ENCODE data around the gene SUCO. TPM values are rescaled to one million over a fixed set of nuclear protein-coding genes. Genes with fewer than 3 reads are reported as not detected.

The SUCO gene
- total RNA-seq, 2 experiments from 2014 or later: 22.9 to 42.3 TPM

DNA sequence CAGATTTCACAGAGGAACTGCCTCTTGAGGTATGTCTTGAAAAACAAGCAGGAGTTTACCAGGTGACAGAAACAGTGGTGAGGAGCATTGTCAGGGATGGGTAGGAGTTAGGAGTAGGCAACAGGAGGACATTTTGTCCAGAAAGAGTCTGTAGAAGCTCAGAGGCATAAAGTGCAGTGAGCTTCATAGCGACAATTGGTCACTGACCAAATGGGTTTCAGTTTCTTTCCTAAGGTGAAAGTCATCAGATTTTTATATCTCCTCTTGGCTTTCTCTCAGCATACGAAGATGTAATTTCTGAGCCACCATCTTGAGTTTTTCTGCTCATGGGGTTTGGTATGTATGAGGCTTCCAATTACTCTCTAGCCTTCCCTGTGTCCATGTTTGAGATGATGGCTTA lies 96.7 kb downstream of the SUCO start:
- no peaks in the 10 kb centered on the region for H3K9me2 ChIP-seq (ENCODE audit: insufficient read depth, low read length)
- no peaks in the 10 kb centered on the region for H4K20me1 ChIP-seq (ENCODE audit: insufficient read depth, low read length)
- intact Hi-C loops (cut with micrococcal nuclease; ENCODE audit: unreplicated experiment): no loop called here
- POLR2A ChIA-PET: interaction anchor here (0.6 to 1.2 kb wide), 3 partner anchors 10 to 1137 kb away, joined by 3 to 4 read pairs (median 3); no protein-coding TSS in a partner anchor
- DNase-seq (ENCODE audit: low spot score): no peak
- H3K4me1 ChIP-seq (ENCODE audit: insufficient read depth, low read length, poor library complexity, severe bottlenecking): peaks cover 9% of the 10 kb centered on the region
- CTCF ChIA-PET (ENCODE audit: unreplicated experiment): no interaction called here
- no peaks in the 10 kb centered on the region for H3K36me3 ChIP-seq (ENCODE audit: insufficient read depth, low read length)
- H3K27ac ChIP-seq (ENCODE audit: low read depth, low read length, poor library complexity, severe bottlenecking): no peak overlapping the region
- no peak overlapping the region for H3K4me2 ChIP-seq (ENCODE audit: low read length)
- H3K4me3 ChIP-seq (ENCODE audit: low read depth, low read length, poor library complexity, severe bottlenecking): no peak overlapping the region
- TF ChIP-seq, protein P1, sequence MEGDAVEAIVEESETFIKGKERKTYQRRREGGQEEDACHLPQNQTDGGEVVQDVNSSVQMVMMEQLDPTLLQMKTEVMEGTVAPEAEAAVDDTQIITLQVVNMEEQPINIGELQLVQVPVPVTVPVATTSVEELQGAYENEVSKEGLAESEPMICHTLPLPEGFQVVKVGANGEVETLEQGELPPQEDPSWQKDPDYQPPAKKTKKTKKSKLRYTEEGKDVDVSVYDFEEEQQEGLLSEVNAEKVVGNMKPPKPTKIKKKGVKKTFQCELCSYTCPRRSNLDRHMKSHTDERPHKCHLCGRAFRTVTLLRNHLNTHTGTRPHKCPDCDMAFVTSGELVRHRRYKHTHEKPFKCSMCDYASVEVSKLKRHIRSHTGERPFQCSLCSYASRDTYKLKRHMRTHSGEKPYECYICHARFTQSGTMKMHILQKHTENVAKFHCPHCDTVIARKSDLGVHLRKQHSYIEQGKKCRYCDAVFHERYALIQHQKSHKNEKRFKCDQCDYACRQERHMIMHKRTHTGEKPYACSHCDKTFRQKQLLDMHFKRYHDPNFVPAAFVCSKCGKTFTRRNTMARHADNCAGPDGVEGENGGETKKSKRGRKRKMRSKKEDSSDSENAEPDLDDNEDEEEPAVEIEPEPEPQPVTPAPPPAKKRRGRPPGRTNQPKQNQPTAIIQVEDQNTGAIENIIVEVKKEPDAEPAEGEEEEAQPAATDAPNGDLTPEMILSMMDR (conservative IDR thresholded peaks at IDR 0.05; ENCODE audit: low read length): no peak
- TF ChIP-seq EZH2phosphoT487 (IDR thresholded peaks at IDR 0.05; ENCODE audit: borderline replicate concordance, low read depth, low read length): no peak
- no peak overlapping the region for H2AFZ ChIP-seq (ENCODE audit: low read length)
- no peaks in the 10 kb centered on the region for H3K9me3 ChIP-seq (ENCODE audit: low read length)
- no peaks in the 10 kb centered on the region for H3K79me2 ChIP-seq (ENCODE audit: insufficient read depth, low read depth, low read length)
- BruUV-seq (replicated peaks): no TSS peak

DNA sequence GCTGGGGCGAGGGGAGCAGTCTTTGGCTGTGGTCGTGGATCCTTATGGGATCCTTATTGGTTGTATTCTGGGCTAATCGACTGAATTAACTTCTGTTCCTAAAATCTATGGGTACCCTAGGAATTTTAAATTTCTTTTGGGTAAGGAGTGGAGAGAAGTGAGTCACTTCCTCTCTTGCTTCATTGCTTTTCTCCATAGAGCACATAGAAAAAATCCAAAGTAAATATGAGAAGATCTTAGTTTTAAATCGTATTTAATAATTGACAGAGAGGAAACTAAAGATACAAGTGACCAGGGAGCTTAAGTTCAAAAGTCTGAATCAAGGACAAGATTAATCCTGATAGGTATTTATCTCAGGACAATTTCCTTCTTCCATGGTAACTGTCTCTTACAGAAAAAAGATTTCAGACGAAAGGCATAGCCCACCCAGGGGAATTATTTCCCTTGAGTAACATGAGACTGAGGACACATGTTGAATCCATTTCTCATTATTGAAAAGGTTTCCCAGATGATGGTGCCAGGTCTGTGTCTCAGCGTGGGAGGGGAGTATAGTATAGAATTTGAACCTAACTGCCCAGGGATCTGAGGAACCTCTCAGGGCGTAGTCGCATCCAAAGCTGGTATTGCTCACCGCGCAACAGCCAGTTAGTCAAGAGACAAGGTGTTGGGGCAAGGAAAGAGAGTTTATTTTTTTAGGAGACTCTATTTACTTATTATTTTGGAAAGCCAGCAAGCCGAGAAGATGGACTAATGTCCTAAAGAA lies 97.3 kb downstream of the SUCO start:
- no peak overlapping the region for H3K27ac ChIP-seq (ENCODE audit: low read depth, low read length, poor library complexity, severe bottlenecking)
- H3K4me2 ChIP-seq (ENCODE audit: low read length): no peak overlapping the region
- H4K20me1 ChIP-seq (ENCODE audit: insufficient read depth, low read length): no peaks in the 10 kb centered on the region
- H3K79me2 ChIP-seq (ENCODE audit: insufficient read depth, low read depth, low read length): no peaks in the 10 kb centered on the region
- no peaks in the 10 kb centered on the region for H3K36me3 ChIP-seq (ENCODE audit: insufficient read depth, low read length)
- no peaks in the 10 kb centered on the region for H3K9me2 ChIP-seq (ENCODE audit: insufficient read depth, low read length)
- no peak overlapping the region for H2AFZ ChIP-seq (ENCODE audit: low read length)
- ChIA-PET CTCF (ENCODE audit: unreplicated experiment) (no interaction called here), POLR2A (interaction anchor here (0.6 to 1.2 kb wide), 3 partner anchors 9 to 1136 kb away, joined by 3 to 4 read pairs (median 3); no protein-coding TSS in a partner anchor)
- no peak overlapping the region for H3K4me3 ChIP-seq (ENCODE audit: low read depth, low read length, poor library complexity, severe bottlenecking)
- intact Hi-C loops (cut with micrococcal nuclease; ENCODE audit: unreplicated experiment): no loop called here
- no peak for TF ChIP-seq EZH2phosphoT487 (IDR thresholded peaks at IDR 0.05; ENCODE audit: borderline replicate concordance, low read depth, low read length)
- TF ChIP-seq, protein P1 (conservative IDR thresholded peaks at IDR 0.05; ENCODE audit: low read length): no peak
- H3K4me1 ChIP-seq (ENCODE audit: insufficient read depth, low read length, poor library complexity, severe bottlenecking): peaks cover 9% of the 10 kb centered on the region
- no TSS peak for BruUV-seq (replicated peaks)
- DNase-seq (ENCODE audit: low spot score): no peak
- H3K9me3 ChIP-seq (ENCODE audit: low read length): no peaks in the 10 kb centered on the region

DNA sequence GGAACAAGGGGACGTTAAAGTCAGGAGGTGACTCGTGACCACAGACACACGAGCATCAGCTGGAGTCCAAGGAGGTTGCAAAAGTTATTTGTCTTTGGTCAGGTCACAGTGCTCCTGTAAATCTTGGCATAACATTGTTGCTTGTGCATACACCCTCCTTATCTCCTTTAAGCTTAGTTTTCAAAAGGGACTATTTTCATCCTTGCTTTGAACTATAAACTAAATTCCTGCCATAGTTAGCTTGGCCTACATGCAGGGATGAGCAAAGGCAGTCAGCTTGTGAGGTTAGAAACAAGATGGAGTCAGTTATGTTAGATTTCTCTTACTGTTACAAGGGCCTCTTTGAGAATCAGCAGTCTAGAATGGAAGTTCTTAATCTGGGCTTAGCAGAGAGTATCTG lies 97.9 kb downstream of the SUCO start:
- BruUV-seq (replicated peaks): no TSS peak
- H3K4me3 ChIP-seq (ENCODE audit: low read depth, low read length, poor library complexity, severe bottlenecking): no peak overlapping the region
- no peaks in the 10 kb centered on the region for H4K20me1 ChIP-seq (ENCODE audit: insufficient read depth, low read length)
- no peaks in the 10 kb centered on the region for H3K9me2 ChIP-seq (ENCODE audit: insufficient read depth, low read length)
- TF ChIP-seq, protein P1 (conservative IDR thresholded peaks at IDR 0.05; ENCODE audit: low read length): no peak
- TF ChIP-seq EZH2phosphoT487 (IDR thresholded peaks at IDR 0.05; ENCODE audit: borderline replicate concordance, low read depth, low read length): no peak
- H3K36me3 ChIP-seq (ENCODE audit: insufficient read depth, low read length): no peaks in the 10 kb centered on the region
- H2AFZ ChIP-seq (ENCODE audit: low read length): no peak overlapping the region
- ChIA-PET POLR2A (interaction anchor here (0.7 to 1.2 kb wide), 2 partner anchors 9 to 106 kb away, joined by 3 read pairs; no protein-coding TSS in a partner anchor), CTCF (ENCODE audit: unreplicated experiment) (no interaction called here)
- intact Hi-C loops (cut with micrococcal nuclease; ENCODE audit: unreplicated experiment): no loop called here
- H3K4me2 ChIP-seq (ENCODE audit: low read length): no peak overlapping the region
- DNase-seq (ENCODE audit: low spot score): no peak
- no peaks in the 10 kb centered on the region for H3K79me2 ChIP-seq (ENCODE audit: insufficient read depth, low read depth, low read length)
- no peak overlapping the region for H3K27ac ChIP-seq (ENCODE audit: low read depth, low read length, poor library complexity, severe bottlenecking)
- no peaks in the 10 kb centered on the region for H3K9me3 ChIP-seq (ENCODE audit: low read length)
- H3K4me1 ChIP-seq (ENCODE audit: insufficient read depth, low read length, poor library complexity, severe bottlenecking): peaks cover 9% of the 10 kb centered on the region

Data from OCI-LY7 (cell line).